Trophoblast cell (in vitro differentiated cells and primary cell): ENCODE results near the gene ATG7.
A peak's percentile ranks its signal among the peaks of the same experiment; 100 is the strongest.

ENCODE experiments used
- DNase-seq, 2 donors: peaks; one replicate each; pipeline ENCODE4 v3.0.0-alpha.2; 2016
- H2AFZ ChIP-seq: 2 replicates; pipeline ENCODE4 v1.6.1; 2013; ENCODE audit warnings: low read length, moderate library complexity, mild to moderate bottlenecking; ENCODE audit not compliant: insufficient read depth, poor library complexity
- H2AK5ac ChIP-seq: 2 replicates; pipeline ENCODE4 v1.6.1; 2013; ENCODE audit warnings: mild to moderate bottlenecking, low read length
- H2BK120ac ChIP-seq: 2 replicates; pipeline ENCODE4 v1.6.1; 2013; ENCODE audit warnings: low read length, mild to moderate bottlenecking, moderate library complexity; ENCODE audit not compliant: insufficient read depth, poor library complexity
- H2BK12ac ChIP-seq: 2 replicates; pipeline ENCODE4 v1.6.1; 2013; ENCODE audit warnings: mild to moderate bottlenecking, low read length, moderate library complexity
- H2BK5ac ChIP-seq: 2 replicates; pipeline ENCODE4 v1.6.1; 2013; ENCODE audit warnings: low read length, low read depth, moderate library complexity, mild to moderate bottlenecking; ENCODE audit not compliant: poor library complexity
- H3K14ac ChIP-seq: 2 replicates; pipeline ENCODE4 v1.6.1; 2013; ENCODE audit warnings: mild to moderate bottlenecking, low read length
- H3K18ac ChIP-seq: 2 replicates; pipeline ENCODE4 v1.6.1; 2013; ENCODE audit warnings: mild to moderate bottlenecking, low read length
- H3K23ac ChIP-seq: 2 replicates; pipeline ENCODE4 v1.6.1; 2013; ENCODE audit warnings: low read length
- H3K27ac ChIP-seq: 2 replicates; pipeline ENCODE4 v1.5.1; 2013; ENCODE audit warnings: low read depth, mild to moderate bottlenecking, inconsistent platforms, low read length, moderate library complexity
- H3K27me3 ChIP-seq: 2 replicates; pipeline ENCODE4 v1.6.1; 2013; ENCODE audit warnings: inconsistent platforms, mild to moderate bottlenecking, low read length, moderate library complexity; ENCODE audit not compliant: insufficient read depth
- H3K36me3 ChIP-seq, 2 experiments: 1 replicate in 1 of 2; 2 replicates in 1 of 2; pipeline ENCODE4 v1.6.1; 2013; ENCODE audit warnings: low read length in 2 of 2, mild to moderate bottlenecking in 2 of 2, moderate library complexity in 1 of 2; ENCODE audit not compliant: insufficient read depth in 2 of 2, control insufficient read depth in 1 of 2
- H3K4ac ChIP-seq: 2 replicates; pipeline ENCODE4 v1.6.1; 2013; ENCODE audit warnings: low read depth, mild to moderate bottlenecking, low read length, moderate library complexity
- H3K4me1 ChIP-seq, 2 experiments: 1 replicate in 1 of 2; 2 replicates in 1 of 2; pipeline ENCODE4 v1.6.1; 2013; ENCODE audit warnings: low read length in 2 of 2, mild to moderate bottlenecking in 2 of 2, moderate library complexity in 1 of 2; ENCODE audit not compliant: insufficient read depth in 2 of 2, control insufficient read depth in 1 of 2
- H3K4me2 ChIP-seq: 2 replicates; pipeline ENCODE4 v1.6.1; 2013; ENCODE audit warnings: inconsistent platforms, mild to moderate bottlenecking, low read length, moderate library complexity
- H3K4me3 ChIP-seq: 2 replicates; pipeline ENCODE4 v1.5.1; 2013; ENCODE audit warnings: mild to moderate bottlenecking, low read depth, low read length, inconsistent platforms
- H3K79me1 ChIP-seq: one replicate; pipeline ENCODE4 v1.6.1; 2013; ENCODE audit warnings: low read length
- H3K79me2 ChIP-seq: 2 replicates; pipeline ENCODE4 v1.6.1; 2013; ENCODE audit warnings: low read length, mild to moderate bottlenecking; ENCODE audit not compliant: control insufficient read depth, insufficient read depth, poor library complexity
- H3K9ac ChIP-seq: 2 replicates; pipeline ENCODE4 v1.6.1; 2013; ENCODE audit warnings: mild to moderate bottlenecking, low read length
- H3K9me3 ChIP-seq: 2 replicates; pipeline ENCODE4 v1.6.1; 2013; ENCODE audit warnings: low read depth, mild to moderate bottlenecking, control low read depth, inconsistent platforms, low read length; ENCODE audit not compliant: insufficient read depth
- H4K12ac ChIP-seq: 2 replicates; pipeline ENCODE4 v1.6.1; 2013; ENCODE audit warnings: low read depth, mild to moderate bottlenecking, low read length, moderate library complexity
- H4K8ac ChIP-seq: 2 replicates; pipeline ENCODE4 v1.6.1; 2013; ENCODE audit warnings: low read depth, mild to moderate bottlenecking, low read length, moderate library complexity
- H4K91ac ChIP-seq: one replicate; pipeline ENCODE4 v1.6.1; 2013; ENCODE audit warnings: low read depth, mild to moderate bottlenecking, low read length, moderate library complexity
- WGBS: extraction: QIAGEN DNeasy Blood & Tissue Kit; methylation state at CpG from one replicate; pipeline ENCODE4 v1.1.7; 2013; ENCODE audit warnings: missing lambda C conversion rate; ENCODE audit not compliant: insufficient read length, insufficient coverage; ENCODE audit errors: extremely low coverage; 5-methylcytosine and 5-hydroxymethylcytosine counted together

ATG7 gene

GRCh38 chr3:11373235-11373634 lies 101.0 kb downstream of the ATG7 start:
- Histone ChIP-seq H3K4me3 (no peak overlapping the region), H2BK120ac (no peak overlapping the region), H3K36me3 (peaks cover 6 to 10% of the 10 kb centered on the region in 2 experiments), H4K12ac (no peak overlapping the region), H3K9ac (no peak overlapping the region), H3K27ac (no peak overlapping the region), H2BK12ac (no peak overlapping the region), H3K9me3 (peaks cover 1% of the 10 kb centered on the region), H3K79me2 (no peaks in the 10 kb centered on the region), H3K4me1 (no peaks in the 10 kb centered on the region), H3K18ac (no peak overlapping the region), H3K4me2 (no peak overlapping the region), H4K91ac (no peak overlapping the region), H2AFZ (no peak overlapping the region), H3K14ac (no peak overlapping the region), H3K4ac (no peak overlapping the region), H4K8ac (no peak overlapping the region), H3K79me1 (no peaks in the 10 kb centered on the region), H2AK5ac (no peak overlapping the region), H2BK5ac (no peak overlapping the region), H3K23ac (no peak overlapping the region), H3K27me3 (no peaks in the 10 kb centered on the region)
- DNase-seq, result no peak
- no CpG with 5 or more reads among the region's 4 CpGs for WGBS

- Histone ChIP-seq H3K4ac (no peak overlapping the region), H3K9me3 (peaks cover 1% of the 10 kb centered on the region), H3K4me1 (no peaks in the 10 kb centered on the region), H3K79me1 (no peaks in the 10 kb centered on the region), H3K27ac (no peak overlapping the region), H2BK5ac (no peak overlapping the region), H3K79me2 (no peaks in the 10 kb centered on the region), H2BK12ac (no peak overlapping the region), H3K18ac (no peak overlapping the region), H3K27me3 (no peaks in the 10 kb centered on the region), H4K8ac (no peak overlapping the region), H3K36me3 (peaks cover 4 to 10% of the 10 kb centered on the region in 2 experiments), H3K9ac (no peak overlapping the region), H2BK120ac (no peak overlapping the region), H2AFZ (no peak overlapping the region), H3K23ac (no peak overlapping the region), H4K91ac (no peak overlapping the region), H2AK5ac (no peak overlapping the region), H3K4me3 (no peak overlapping the region), H3K14ac (no peak overlapping the region), H4K12ac (no peak overlapping the region), H3K4me2 (no peak overlapping the region)
- DNase-seq, result no peak
- no CpG with 5 or more reads among the region's 2 CpGs for WGBS
Observed at GRCh38 chr3:11373654-11374053, 101.5 kb downstream of the ATG7 start.

- Histone ChIP-seq H3K79me2 (no peaks in the 10 kb centered on the region), H4K12ac (no peak overlapping the region), H3K4ac (no peak overlapping the region), H3K9ac (no peak overlapping the region), H3K4me2 (no peak overlapping the region), H2BK120ac (no peak overlapping the region), H3K18ac (no peak overlapping the region), H4K91ac (no peak overlapping the region), H2AFZ (no peak overlapping the region), H3K27me3 (no peaks in the 10 kb centered on the region), H3K4me3 (no peak overlapping the region), H2BK12ac (no peak overlapping the region), H3K23ac (no peak overlapping the region), H2AK5ac (no peak overlapping the region), H3K79me1 (no peaks in the 10 kb centered on the region), H4K8ac (no peak overlapping the region), H3K14ac (no peak overlapping the region), H3K9me3 (peaks cover 1% of the 10 kb centered on the region), H2BK5ac (no peak overlapping the region), H3K36me3 (peaks cover 4 to 10% of the 10 kb centered on the region in 2 experiments), H3K4me1 (no peaks in the 10 kb centered on the region), H3K27ac (no peak overlapping the region)
- WGBS, result no CpG with 5 or more reads among the region's 11 CpGs
- DNase-seq, result no peak
Observed at GRCh38 chr3:11375333-11376088, 103.3 kb downstream of the ATG7 start.

- no peak overlapping the region for H4K12ac ChIP-seq
- H3K9me3 ChIP-seq, result no peaks in the 10 kb centered on the region
- no peak overlapping the region for H3K14ac ChIP-seq
- H3K27ac ChIP-seq, result no peak overlapping the region
- DNase-seq, result peak; percentile 22 to 95
- no peaks in the 10 kb centered on the region for H3K79me1 ChIP-seq
- no peak overlapping the region for H3K4ac ChIP-seq
- no peak overlapping the region for H2BK5ac ChIP-seq
- no peak overlapping the region for H2AFZ ChIP-seq
- no peak overlapping the region for H3K18ac ChIP-seq
- H2BK120ac ChIP-seq, result no peak overlapping the region
- H2BK12ac ChIP-seq, result no peak overlapping the region
- no peak overlapping the region for H3K4me3 ChIP-seq
- no CpG with 5 or more reads among the region's 2 CpGs for WGBS
- no peak overlapping the region for H2AK5ac ChIP-seq
- no peak overlapping the region for H4K91ac ChIP-seq
- H4K8ac ChIP-seq, result no peak overlapping the region
- H3K36me3 ChIP-seq, result peaks cover 2 to 4% of the 10 kb centered on the region in 2 experiments
- no peak overlapping the region for H3K9ac ChIP-seq
- no peaks in the 10 kb centered on the region for H3K4me1 ChIP-seq
- H3K27me3 ChIP-seq, result no peaks in the 10 kb centered on the region
- H3K23ac ChIP-seq, result no peak overlapping the region
- H3K4me2 ChIP-seq, result no peak overlapping the region
- H3K79me2 ChIP-seq, result no peaks in the 10 kb centered on the region
Observed at GRCh38 chr3:11377719-11378118, 105.5 kb downstream of the ATG7 start.
